MM.1S (cell line): ENCODE measurements around the gene TMEM101.
"Not testable (repeated sequence)": the region's sequence is repeated elsewhere in the genome, so short reads cannot be mapped to it uniquely, and the experiment has no call there.

ENCODE experiments used
- DNase-seq: peaks from one replicate; pipeline ENCODE4 v3.0.0-alpha.2; 2015
- H2AFZ ChIP-seq: fragments of 300-600 bp; sonication (generic); 2 replicates; pipeline ENCODE4 v1.6.0; 2016; ENCODE audit warnings: antibody characterized with exemption, low read length
- H3F3A ChIP-seq: fragments of 300-600 bp; sonication (generic); 2 replicates; pipeline ENCODE4 v1.6.1; 2016; ENCODE audit warnings: mild to moderate bottlenecking, antibody characterized with exemption, low read length, moderate library complexity, mixed read lengths; ENCODE audit not compliant: insufficient read depth
- H3K27ac ChIP-seq: fragments of 300-600 bp; sonication (generic); 2 replicates; pipeline ENCODE4 v1.5.1; 2016; ENCODE audit warnings: mild to moderate bottlenecking, low read length
- H3K27me3 ChIP-seq: fragments of 300-600 bp; sonication (generic); replicated peaks from 2 replicates; pipeline ENCODE4 v1.6.0; 2016; ENCODE audit warnings: low read length; ENCODE audit not compliant: insufficient read depth
- H3K36me3 ChIP-seq: fragments of 300-600 bp; sonication (generic); replicated peaks from 2 replicates; pipeline ENCODE4 v1.6.1; 2016; ENCODE audit warnings: mild to moderate bottlenecking, low read length, mixed read lengths; ENCODE audit not compliant: insufficient read depth
- H3K4me1 ChIP-seq: fragments of 300-600 bp; sonication (generic); 2 replicates; pipeline ENCODE4 v1.6.1; 2016; ENCODE audit warnings: low read length, mixed read lengths
- H3K4me2 ChIP-seq: fragments of 300-600 bp; sonication (generic); 2 replicates; pipeline ENCODE4 v1.6.0; 2016; ENCODE audit warnings: low read depth, low read length
- H3K4me3 ChIP-seq: fragments of 300-600 bp; sonication (generic); 2 replicates; pipeline ENCODE4 v1.5.1; 2016; ENCODE audit warnings: low read length, mixed read lengths
- H3K79me2 ChIP-seq: fragments of 300-600 bp; sonication (generic); 2 replicates; pipeline ENCODE4 v1.6.1; 2016; ENCODE audit warnings: mixed run types, low read length, mixed read lengths
- H3K9ac ChIP-seq: fragments of 300-600 bp; sonication (generic); 2 replicates; pipeline ENCODE4 v1.6.1; 2016; ENCODE audit warnings: low read length, mixed read lengths
- H3K9me2 ChIP-seq: fragments of 300-600 bp; sonication (generic); replicated peaks from 2 replicates; pipeline ENCODE4 v1.6.1; 2016; ENCODE audit warnings: mild to moderate bottlenecking, low read length, mixed read lengths; ENCODE audit not compliant: insufficient read depth
- H3K9me3 ChIP-seq: fragments of 300-600 bp; sonication (generic); replicated peaks from 2 replicates; pipeline ENCODE4 v1.6.1; 2016; ENCODE audit warnings: mild to moderate bottlenecking, low read length, mixed read lengths; ENCODE audit not compliant: insufficient read depth
- H4K20me1 ChIP-seq: fragments of 300-600 bp; sonication (generic); 2 replicates; pipeline ENCODE4 v1.6.1; 2016; ENCODE audit warnings: mild to moderate bottlenecking, low read length, moderate library complexity, mixed read lengths; ENCODE audit not compliant: insufficient read depth
- CTCF ChIP-seq: fragments of 300-600 bp; sonication (generic); IDR thresholded peaks from 2 replicates; pipeline ENCODE4 v1.5.1; 2016; ENCODE audit warnings: antibody characterized with exemption, low read length, mixed read lengths
- EZH2 ChIP-seq: fragments of 300-600 bp; sonication (generic); optimal IDR thresholded peaks from 2 replicates; pipeline ENCODE3; 2017; ENCODE audit warnings: low read depth, mild to moderate bottlenecking, antibody characterized with exemption, low read length, mixed read lengths
- EZH2phosphoT487 ChIP-seq: fragments of 300-600 bp; sonication (generic); IDR thresholded peaks from 2 replicates; pipeline ENCODE4 v1.6.1; 2018; ENCODE audit warnings: antibody characterized with exemption, low read length

The TMEM101 gene

GRCh38 chr17:43962479-43962878 lies 52.3 kb downstream of the TMEM101 start:
- H3K4me2 ChIP-seq: no peak overlapping the region
- no peak overlapping the region for H3K27ac ChIP-seq
- TF ChIP-seq EZH2 (no peak), EZH2phosphoT487 (no peak), CTCF (no peak)
- H3K4me1 ChIP-seq: no peaks in the 10 kb centered on the region
- H3K9me2 ChIP-seq: no peaks in the 10 kb centered on the region
- no peaks in the 10 kb centered on the region for H3K79me2 ChIP-seq
- no peaks in the 10 kb centered on the region; the same call in 1 of the 2 replicates for H3K27me3 ChIP-seq
- no peak overlapping the region for H2AFZ ChIP-seq
- no peak overlapping the region for H3K9ac ChIP-seq
- no peaks in the 10 kb centered on the region for H3K36me3 ChIP-seq
- H3K4me3 ChIP-seq: no peak overlapping the region
- H4K20me1 ChIP-seq: no peaks in the 10 kb centered on the region
- no peaks in the 10 kb centered on the region for H3F3A ChIP-seq
- DNase-seq: no peak
- no peaks in the 10 kb centered on the region for H3K9me3 ChIP-seq

- Histone ChIP-seq H3F3A (no peaks in the 10 kb centered on the region), H3K27me3 (no peaks in the 10 kb centered on the region; the same call in 1 of the 2 replicates), H3K4me3 (no peak overlapping the region), H3K9me3 (no peaks in the 10 kb centered on the region), H3K4me1 (no peaks in the 10 kb centered on the region), H3K4me2 (no peak overlapping the region), H3K79me2 (no peaks in the 10 kb centered on the region), H3K9ac (no peak overlapping the region), H3K27ac (no peak overlapping the region), H4K20me1 (no peaks in the 10 kb centered on the region), H3K36me3 (no peaks in the 10 kb centered on the region), H3K9me2 (no peaks in the 10 kb centered on the region), H2AFZ (no peak overlapping the region)
- DNase-seq: no peak
- TF ChIP-seq CTCF (no peak), EZH2phosphoT487 (no peak), EZH2 (no peak)
Measured at GRCh38 chr17:43961954-43962353, 52.8 kb downstream of the TMEM101 start.

- H3F3A ChIP-seq, H3K27ac ChIP-seq, H3K4me3 ChIP-seq, DNase-seq, H3K9me2 ChIP-seq, H4K20me1 ChIP-seq, H3K9me3 ChIP-seq, H3K79me2 ChIP-seq, H3K27me3 ChIP-seq, H3K4me1 ChIP-seq, H3K4me2 ChIP-seq, H3K9ac ChIP-seq, H2AFZ ChIP-seq, H3K36me3 ChIP-seq: not testable (repeated sequence)
Measured at GRCh38 chr17:43961292-43961691, 53.5 kb downstream of the TMEM101 start.
